ENCODE results near the gene TSPAN18.

DNA sequence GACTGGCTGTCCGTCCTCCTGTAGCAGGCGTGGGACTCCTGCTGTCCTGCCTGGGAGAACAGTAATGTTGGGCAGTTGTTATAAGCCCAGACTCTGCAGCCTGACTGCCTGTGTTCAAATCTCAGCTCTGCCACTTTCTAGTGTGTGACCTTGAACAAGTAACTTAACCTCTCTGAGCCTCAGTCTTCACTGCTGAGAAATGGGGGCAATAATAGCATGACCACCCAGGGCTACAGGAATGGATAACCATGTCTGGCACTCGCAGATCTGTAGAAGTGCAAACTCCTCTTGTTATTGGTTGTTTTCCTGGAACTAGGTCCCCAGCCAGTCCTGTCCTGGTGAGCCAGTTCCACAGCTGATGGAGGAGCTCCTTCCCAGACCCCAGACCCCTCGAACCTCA, 154.2 kb downstream of the TSPAN18 start:
- TF ChIP-seq POLR2A (IDR thresholded peaks at IDR 0.05) (no peak), EP300 (IDR thresholded peaks at IDR 0.05) (no peak)
- TF ChIP-seq, protein P1, sequence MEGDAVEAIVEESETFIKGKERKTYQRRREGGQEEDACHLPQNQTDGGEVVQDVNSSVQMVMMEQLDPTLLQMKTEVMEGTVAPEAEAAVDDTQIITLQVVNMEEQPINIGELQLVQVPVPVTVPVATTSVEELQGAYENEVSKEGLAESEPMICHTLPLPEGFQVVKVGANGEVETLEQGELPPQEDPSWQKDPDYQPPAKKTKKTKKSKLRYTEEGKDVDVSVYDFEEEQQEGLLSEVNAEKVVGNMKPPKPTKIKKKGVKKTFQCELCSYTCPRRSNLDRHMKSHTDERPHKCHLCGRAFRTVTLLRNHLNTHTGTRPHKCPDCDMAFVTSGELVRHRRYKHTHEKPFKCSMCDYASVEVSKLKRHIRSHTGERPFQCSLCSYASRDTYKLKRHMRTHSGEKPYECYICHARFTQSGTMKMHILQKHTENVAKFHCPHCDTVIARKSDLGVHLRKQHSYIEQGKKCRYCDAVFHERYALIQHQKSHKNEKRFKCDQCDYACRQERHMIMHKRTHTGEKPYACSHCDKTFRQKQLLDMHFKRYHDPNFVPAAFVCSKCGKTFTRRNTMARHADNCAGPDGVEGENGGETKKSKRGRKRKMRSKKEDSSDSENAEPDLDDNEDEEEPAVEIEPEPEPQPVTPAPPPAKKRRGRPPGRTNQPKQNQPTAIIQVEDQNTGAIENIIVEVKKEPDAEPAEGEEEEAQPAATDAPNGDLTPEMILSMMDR (IDR thresholded peaks at IDR 0.05) = no peak

All from tibial nerve (tissue), 4 donors.